OCI-LY1 (cell line): ENCODE measurements around the gene GOLGA6L10.

ENCODE experiments used
- EZH2 ChIP-seq: fragments of 200-600 bp; sonication (generic), shearing (Covaris generic); IDR thresholded peaks from 2 replicates; pipeline ENCODE4 v1.8.0; 2017; ENCODE audit warnings: borderline replicate concordance, mixed run types, mild to moderate bottlenecking, antibody characterized with exemption, low read length, moderate library complexity, mixed read lengths
- TF ChIP-seq, protein P1 (sequence below): fragments of 200-600 bp; sonication (generic), shearing (Covaris generic); IDR thresholded peaks from 2 replicates; pipeline ENCODE4 v1.5.1; 2017; ENCODE audit warnings: mild to moderate bottlenecking, antibody characterized with exemption, low read length, moderate library complexity, mixed read lengths

DNA sequence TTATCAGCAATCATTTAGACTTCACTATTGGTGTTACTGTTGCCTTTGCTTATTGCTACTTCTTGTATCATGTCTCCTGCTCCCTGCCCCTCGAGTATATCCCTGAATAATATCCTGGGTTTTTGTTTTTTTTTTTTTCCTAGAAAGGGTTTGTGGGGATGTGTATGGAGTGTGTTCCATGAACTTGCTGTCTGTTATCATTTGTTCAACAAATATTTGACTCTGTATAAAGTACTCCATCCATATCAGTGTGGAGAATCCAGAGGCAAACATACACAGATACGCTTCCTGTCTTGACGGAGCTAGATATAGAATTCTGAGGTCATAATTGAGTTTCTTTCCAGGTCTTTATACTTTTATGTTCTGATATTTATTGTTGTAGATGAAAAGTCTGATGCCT, 48.5 kb upstream of the GOLGA6L10 start:
- TF ChIP-seq, protein P1, sequence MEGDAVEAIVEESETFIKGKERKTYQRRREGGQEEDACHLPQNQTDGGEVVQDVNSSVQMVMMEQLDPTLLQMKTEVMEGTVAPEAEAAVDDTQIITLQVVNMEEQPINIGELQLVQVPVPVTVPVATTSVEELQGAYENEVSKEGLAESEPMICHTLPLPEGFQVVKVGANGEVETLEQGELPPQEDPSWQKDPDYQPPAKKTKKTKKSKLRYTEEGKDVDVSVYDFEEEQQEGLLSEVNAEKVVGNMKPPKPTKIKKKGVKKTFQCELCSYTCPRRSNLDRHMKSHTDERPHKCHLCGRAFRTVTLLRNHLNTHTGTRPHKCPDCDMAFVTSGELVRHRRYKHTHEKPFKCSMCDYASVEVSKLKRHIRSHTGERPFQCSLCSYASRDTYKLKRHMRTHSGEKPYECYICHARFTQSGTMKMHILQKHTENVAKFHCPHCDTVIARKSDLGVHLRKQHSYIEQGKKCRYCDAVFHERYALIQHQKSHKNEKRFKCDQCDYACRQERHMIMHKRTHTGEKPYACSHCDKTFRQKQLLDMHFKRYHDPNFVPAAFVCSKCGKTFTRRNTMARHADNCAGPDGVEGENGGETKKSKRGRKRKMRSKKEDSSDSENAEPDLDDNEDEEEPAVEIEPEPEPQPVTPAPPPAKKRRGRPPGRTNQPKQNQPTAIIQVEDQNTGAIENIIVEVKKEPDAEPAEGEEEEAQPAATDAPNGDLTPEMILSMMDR: no peak
- no peak for TF ChIP-seq EZH2
